Cortex of kidney (tissue), 1 donor: Measurements from ENCODE around the gene GTF2A2.
"Not testable (repeated sequence)": the region's sequence is repeated elsewhere in the genome, so short reads cannot be mapped to it uniquely, and the experiment has no call there.

ENCODE experiments used
- DNase-seq: peaks from one replicate; lab custom pipeline; 2025; lab: John Stamatoyannopoulos, UW

The GTF2A2 gene

DNA sequence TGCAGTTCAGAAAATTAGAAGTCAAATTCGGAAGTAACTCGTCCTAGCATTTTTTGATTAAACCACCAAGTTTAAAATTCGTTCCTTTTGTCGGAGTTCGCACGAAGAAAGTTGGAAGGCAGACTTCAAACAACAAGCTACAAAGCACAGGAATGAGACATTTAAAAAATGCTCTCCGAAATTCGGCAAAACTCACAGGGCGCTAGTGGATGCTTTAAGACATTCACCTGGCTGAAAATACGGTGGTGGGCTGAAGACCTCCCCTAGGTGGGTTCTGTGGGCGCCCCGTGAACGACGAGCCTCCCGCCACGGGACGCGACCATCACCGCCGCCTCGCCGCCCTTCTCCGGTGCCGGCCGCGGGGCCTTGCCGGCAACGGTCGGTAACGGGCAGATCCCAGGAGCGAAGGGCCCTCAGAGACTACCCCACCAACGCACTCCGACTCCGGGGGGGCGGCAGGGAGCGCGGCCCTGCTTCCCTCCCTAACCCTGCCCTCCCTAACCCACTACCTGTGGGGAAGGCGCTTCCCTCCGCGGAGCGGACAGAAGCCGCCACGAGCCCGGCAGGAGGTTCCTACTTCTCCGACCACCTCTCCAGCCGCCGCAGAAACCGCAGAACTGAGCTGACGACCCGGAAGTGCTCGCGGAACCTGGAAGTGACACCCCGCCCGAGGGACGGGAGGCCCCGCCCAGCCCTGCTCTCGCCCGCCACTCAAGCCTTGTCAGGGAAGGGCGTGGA, at the start of gene GTF2A2:
GTF2A2 (minus strand) TSS at position 619 of the 738 bp plus-strand sequence. CDS start 5,238 bp downstream, outside the sequence.
- peak; percentile 21 for DNase-seq

DNA sequence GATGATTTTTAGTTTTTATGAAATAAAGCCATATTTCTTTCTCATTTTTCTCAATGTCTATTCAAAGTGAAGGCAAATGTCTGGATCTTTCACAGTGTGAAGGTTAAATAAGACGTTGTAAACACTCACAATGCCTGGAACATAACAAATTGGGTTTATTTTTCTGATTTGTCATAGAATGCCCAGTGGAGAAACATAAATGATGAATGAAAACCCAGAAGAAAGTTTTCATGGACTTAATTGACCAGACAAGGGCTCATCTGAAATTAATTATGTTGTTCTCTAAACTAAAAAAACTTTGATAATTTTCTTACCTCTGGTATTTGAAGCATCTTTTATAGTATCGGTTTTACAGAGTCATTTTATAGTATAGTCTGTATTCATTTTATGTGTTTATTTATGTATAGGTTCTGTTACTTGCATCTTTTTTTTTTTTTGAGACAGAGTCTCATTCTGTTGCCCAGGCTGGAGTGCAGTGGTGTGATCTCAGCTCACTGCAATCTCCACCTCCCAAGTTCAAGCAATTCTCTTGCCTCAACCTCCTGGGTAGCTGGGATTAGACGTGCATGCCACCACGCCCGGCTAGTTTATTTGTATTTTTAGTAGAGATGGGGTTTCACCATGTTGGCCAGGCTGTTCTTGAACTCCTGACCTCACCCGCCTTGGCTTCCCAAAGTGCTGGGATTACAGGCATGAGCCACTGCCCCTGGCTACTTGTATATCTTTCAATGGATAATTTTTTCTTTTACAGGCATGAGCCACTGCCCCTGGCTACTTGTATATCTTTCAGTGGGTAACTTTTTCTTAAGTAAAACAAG, 46.9 kb upstream of the GTF2A2 start:
- DNase-seq = no peak

- DNase-seq = no peak
Observed at GRCh38 chr15:59702351-59702750, 45.0 kb upstream of the GTF2A2 start.

DNA sequence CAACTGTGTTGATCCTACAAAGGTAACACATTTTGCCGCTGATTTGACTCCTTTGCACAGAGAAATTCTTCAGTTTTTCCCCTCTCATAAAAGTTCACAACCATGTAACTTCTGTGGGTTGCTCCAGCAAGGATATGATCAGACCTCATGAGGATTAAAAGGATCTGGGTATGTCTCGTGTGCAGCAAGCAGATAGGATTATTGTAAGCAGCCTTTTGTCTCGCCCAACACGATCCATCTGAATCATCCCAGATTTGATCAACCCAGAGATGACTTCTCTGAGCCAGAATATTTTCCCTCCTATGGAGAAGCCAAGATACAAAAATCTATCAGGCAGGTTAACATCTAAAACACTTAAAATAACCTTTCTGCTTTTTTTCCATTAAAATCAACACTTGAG, 44.6 kb upstream of the GTF2A2 start:
- DNase-seq = no peak

GRCh38 chr15:59699810-59700431, 42.6 kb upstream of the GTF2A2 start:
- no peak for DNase-seq

DNA sequence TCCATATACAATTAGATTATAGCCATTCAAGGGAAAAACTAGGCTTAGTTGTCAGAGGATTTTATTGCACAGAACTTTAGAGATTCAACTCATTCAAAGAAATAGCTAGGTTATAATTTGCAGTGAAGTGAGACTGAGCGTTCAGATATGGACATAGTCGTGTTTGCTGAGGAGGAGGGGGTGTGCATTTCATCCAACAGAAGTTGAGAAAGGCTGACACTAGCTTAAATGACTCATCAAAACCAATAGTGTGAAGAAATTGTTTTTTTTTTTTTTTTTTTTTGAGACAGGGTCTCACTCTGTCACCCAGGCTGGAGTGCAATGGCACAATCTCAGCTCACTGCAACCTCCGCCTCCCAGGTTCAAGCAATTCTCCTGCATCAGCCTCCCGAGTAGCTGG, 40.8 kb upstream of the GTF2A2 start:
- DNase-seq = not testable (repeated sequence)

GRCh38 chr15:59696332-59696731, 39.0 kb upstream of the GTF2A2 start:
- no peak for DNase-seq

GRCh38 chr15:59694779-59695178, 37.5 kb upstream of the GTF2A2 start:
- DNase-seq = no peak

GRCh38 chr15:59691194-59691805, 34.0 kb upstream of the GTF2A2 start:
- no peak for DNase-seq

DNA sequence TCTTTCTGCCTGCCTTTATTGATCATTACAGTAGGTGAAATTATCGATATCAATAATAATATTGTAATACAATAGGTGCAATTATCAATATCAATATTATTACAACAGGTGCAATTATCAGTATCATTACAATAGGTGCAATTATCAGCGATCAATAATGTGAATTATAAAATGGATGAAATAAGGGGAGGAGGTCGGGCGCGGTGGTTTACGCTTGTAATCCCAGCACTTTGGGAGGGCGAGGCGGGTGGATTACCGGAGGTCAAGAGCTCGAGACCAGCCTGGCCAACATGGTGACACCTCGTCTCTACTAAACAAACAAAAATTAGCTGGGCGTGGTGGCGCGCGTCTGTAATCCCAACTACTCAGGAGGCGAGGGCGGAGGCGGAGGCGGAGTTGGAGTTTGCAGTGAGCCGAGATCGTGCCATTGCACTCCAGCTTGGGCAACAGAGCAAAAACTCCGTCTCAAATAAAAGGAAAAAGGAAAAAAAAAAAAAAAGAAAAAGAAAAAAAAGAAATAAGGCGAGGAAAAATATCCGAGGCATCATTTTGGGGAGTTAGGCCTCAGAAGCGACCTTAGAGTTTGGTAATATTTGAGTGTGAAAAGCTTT, 32.4 kb upstream of the GTF2A2 start:
- DNase-seq = no peak

DNA sequence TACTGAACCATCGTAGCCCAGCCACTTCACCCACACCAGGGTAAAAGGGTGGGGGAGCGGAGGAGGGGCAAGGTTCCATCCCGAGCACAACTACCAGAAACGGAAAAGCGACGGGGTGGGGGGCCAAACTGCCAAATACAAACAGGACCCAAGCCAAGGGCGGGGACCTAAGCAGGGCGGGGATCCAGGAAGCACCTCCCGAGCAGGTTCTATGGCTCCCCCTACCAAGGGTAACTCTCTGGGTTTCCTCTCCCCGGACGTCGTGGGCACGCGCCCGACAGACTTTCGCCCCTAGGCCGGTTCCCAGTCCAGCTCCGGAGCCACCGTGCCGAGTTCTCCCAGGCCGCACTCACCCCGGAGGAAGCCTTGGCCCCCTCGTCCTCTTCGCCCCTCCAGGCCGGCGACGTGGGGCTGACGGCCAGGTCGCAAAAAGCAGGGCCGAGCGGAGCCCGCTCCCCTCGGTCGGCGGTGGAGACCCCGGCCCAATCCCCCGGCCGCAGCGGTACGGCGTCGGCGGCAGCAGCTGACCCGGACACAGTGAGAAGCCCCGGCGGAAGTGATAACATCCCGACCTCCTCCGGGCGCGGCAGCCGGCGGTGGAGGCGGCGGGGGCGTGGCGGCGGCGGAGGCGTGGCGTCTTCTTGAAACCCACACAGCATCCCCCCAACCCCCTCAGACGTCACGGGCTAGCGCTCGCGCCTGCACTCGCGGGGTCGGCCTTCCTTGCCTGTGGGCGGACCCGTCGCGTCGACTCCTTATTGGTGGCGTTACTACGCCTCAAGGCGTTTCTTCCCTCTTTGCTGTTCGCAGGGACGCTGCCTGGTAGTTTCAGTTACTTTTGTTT, 31.7 kb upstream of the GTF2A2 start, which contains the start of gene BNIP2:
BNIP2 (minus strand) TSS at position 539 of the 844 bp plus-strand sequence. CDS start 6,863 bp downstream, outside the sequence.
- DNase-seq = peak; percentile 42

GRCh38 chr15:59688423-59688781, 31.1 kb upstream of the GTF2A2 start:
- no peak for DNase-seq

GRCh38 chr15:59687836-59688235, 30.5 kb upstream of the GTF2A2 start:
- no peak for DNase-seq

DNA sequence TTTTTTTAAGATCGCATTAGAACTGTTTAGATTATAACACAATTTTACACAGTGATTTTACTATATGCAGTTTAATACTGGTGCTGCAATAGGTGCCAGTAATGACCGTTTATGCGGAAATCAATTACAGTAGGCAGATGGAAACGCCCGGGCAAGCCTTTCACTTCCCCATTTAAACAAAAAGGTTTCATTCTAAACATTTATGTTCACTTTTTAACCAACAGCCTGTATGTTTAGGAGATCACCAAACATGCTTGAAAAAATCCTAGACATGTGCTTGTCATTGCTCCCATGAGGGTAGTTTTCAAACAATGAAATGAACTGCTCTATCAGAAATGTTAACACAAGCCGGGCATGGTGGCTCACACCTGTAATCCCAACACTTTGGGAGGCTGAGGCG, 29.1 kb upstream of the GTF2A2 start:
- no peak for DNase-seq

- DNase-seq = no peak
Observed at GRCh38 chr15:59685737-59686297, 28.5 kb upstream of the GTF2A2 start.

- no peak for DNase-seq
Observed at GRCh38 chr15:59680870-59681269, 23.6 kb upstream of the GTF2A2 start.

- no peak for DNase-seq
Observed at GRCh38 chr15:59680346-59680745, 23.0 kb upstream of the GTF2A2 start.

DNA sequence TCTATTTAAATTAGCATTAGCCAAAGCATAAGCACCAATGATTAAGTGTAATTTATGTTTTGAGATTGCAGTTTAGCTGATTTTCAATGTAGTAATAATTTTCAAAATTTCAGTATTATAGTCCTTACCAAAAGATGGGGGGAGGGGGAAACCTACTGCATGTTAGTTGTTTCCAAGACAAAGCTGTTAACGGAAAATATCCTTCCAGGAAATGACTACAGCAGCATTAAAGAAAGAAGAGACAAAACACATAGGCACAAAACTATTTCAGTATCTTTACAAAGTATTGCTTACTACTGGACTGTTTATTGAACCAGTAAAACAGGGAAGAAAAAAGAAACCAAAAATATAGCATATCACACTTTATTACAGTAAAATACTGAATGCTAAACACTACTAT, 21.3 kb upstream of the GTF2A2 start:
- DNase-seq = no peak

DNA sequence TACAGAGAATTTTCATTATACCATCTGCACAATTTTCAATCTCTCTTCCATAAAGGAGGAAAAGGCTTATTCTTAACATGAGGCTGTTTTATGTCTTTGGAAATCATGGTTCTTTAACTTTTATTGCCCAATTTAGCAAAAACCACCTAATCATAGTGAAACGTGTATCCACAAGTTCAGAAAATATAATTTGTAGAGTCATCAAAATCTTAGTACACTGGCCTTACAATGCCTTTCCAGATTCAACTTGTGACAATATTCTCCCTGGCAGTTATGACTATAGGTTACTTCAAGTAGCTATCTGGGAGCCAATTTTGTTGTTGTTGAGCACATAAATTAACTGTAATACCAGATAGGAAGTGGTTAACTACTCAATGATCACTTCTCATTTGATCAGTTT, 20.9 kb upstream of the GTF2A2 start:
- no peak for DNase-seq

GRCh38 chr15:59676565-59676964, 19.2 kb upstream of the GTF2A2 start:
- DNase-seq = no peak
